NB4 (cell line): ENCODE data around the gene ABCG1.

Experiments
- MYC ChIP-seq: IDR thresholded peaks from 2 replicates; pipeline ENCODE4 v1.6.1; 2011; ENCODE audit warnings: low read depth, low read length
- POLR2A ChIP-seq: IDR thresholded peaks from 2 replicates; pipeline ENCODE4 v1.6.1; 2011; ENCODE audit warnings: mild to moderate bottlenecking; ENCODE audit not compliant: insufficient read length; ENCODE audit errors: extremely low read depth
- TF ChIP-seq, protein P1 (sequence below): IDR thresholded peaks from one replicate; pipeline ENCODE4 v1.5.1; 2012; ENCODE audit warnings: low read depth, low read length

DNA sequence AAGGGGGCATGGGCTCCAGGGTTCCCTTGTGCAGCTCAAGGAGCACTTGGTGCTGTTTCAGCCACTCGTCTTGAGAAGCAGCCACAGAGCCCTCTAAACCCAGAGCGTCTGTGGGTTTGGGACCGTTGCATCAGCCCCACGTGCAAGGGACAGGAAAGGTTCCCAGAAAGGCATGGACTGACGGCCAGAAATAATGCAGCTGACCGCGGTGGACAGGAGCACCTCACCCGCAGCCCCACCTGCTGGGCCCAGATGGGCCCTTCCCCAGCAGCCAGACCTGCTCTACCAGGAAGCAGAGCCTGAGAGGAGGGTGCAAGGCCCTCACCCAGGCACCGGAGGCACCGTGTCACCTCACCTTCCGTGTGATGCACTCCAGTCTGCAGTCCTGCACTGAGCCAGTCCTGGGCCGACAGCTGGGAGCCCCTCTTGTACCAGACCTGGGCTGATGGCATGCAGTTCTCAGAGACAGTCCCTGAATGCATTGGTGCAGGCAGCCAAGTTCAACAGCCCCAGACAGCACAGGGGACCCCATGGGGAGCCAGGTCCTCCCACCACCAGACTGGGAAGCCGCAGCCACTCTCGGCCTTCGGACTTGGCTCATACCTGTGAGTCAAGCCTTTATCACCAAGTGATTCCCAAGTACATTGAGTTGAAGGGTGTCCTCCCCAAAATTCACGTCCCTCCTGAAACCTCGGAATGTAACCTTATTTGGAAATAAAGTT lies 101.1 kb downstream of the ABCG1 start:
- TF ChIP-seq, protein P1, sequence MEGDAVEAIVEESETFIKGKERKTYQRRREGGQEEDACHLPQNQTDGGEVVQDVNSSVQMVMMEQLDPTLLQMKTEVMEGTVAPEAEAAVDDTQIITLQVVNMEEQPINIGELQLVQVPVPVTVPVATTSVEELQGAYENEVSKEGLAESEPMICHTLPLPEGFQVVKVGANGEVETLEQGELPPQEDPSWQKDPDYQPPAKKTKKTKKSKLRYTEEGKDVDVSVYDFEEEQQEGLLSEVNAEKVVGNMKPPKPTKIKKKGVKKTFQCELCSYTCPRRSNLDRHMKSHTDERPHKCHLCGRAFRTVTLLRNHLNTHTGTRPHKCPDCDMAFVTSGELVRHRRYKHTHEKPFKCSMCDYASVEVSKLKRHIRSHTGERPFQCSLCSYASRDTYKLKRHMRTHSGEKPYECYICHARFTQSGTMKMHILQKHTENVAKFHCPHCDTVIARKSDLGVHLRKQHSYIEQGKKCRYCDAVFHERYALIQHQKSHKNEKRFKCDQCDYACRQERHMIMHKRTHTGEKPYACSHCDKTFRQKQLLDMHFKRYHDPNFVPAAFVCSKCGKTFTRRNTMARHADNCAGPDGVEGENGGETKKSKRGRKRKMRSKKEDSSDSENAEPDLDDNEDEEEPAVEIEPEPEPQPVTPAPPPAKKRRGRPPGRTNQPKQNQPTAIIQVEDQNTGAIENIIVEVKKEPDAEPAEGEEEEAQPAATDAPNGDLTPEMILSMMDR = no peak
- TF ChIP-seq MYC (no peak), POLR2A (no peak)
